Endodermal cell (in vitro differentiated cells): ENCODE data around the gene MBNL3. TPM values are rescaled to one million over a fixed set of nuclear protein-coding genes. Genes with fewer than 3 reads are reported as not detected.
"Not testable (repeated sequence)": the region's sequence is repeated elsewhere in the genome, so short reads cannot be mapped to it uniquely, and the experiment has no call there.

Experiments
- DNase-seq: peaks from one replicate; pipeline ENCODE4 v3.0.0-alpha.2; 2017
- H3K27ac ChIP-seq: 2 replicates; pipeline ENCODE4 v1.5.1; 2013; ENCODE audit warnings: mild to moderate bottlenecking, low read depth, low read length, moderate library complexity
- H3K27me3 ChIP-seq: 2 replicates; pipeline ENCODE4 v1.6.1; 2013; ENCODE audit warnings: mild to moderate bottlenecking, low read length, moderate library complexity; ENCODE audit not compliant: insufficient read depth, control insufficient read depth, poor library complexity, severe bottlenecking
- H3K36me3 ChIP-seq: 2 replicates; pipeline ENCODE4 v1.7.0; 2013; ENCODE audit warnings: mild to moderate bottlenecking, low read length, moderate library complexity; ENCODE audit not compliant: control insufficient read depth, insufficient read depth
- H3K4me1 ChIP-seq: one replicate; pipeline ENCODE4 v1.7.0; 2013; ENCODE audit warnings: low read length; ENCODE audit not compliant: control insufficient read depth, insufficient read depth
- H3K4me3 ChIP-seq: 2 replicates; pipeline ENCODE4 v1.5.1; 2013; ENCODE audit warnings: mild to moderate bottlenecking, low read length, moderate library complexity
- H3K9ac ChIP-seq: 2 replicates; pipeline ENCODE4 v1.6.1; 2013; ENCODE audit warnings: mild to moderate bottlenecking, low read length, moderate library complexity; ENCODE audit not compliant: poor library complexity, severe bottlenecking; ENCODE audit errors: extremely low read depth
- H3K9me3 ChIP-seq: 2 replicates; pipeline ENCODE4 v1.6.1; 2013; ENCODE audit warnings: mild to moderate bottlenecking, low read length, moderate library complexity; ENCODE audit not compliant: control insufficient read depth
- H3K27ac Mint-ChIP-seq: 2 replicates; pipeline ENCODE4 v1.8.0; 2020; ENCODE audit warnings: mixed read lengths
- H3K27me3 Mint-ChIP-seq: 2 replicates; pipeline ENCODE4 v1.8.0; 2021; ENCODE audit warnings: mild to moderate bottlenecking, mixed read lengths; ENCODE audit not compliant: insufficient read depth
- H3K36me3 Mint-ChIP-seq: 2 replicates; pipeline ENCODE4 v1.8.0; 2020; ENCODE audit warnings: low read depth, mixed read lengths
- H3K4me1 Mint-ChIP-seq: 2 replicates; pipeline ENCODE4 v1.8.0; 2020; ENCODE audit warnings: mixed read lengths
- H3K4me3 Mint-ChIP-seq: 2 replicates; pipeline ENCODE4 v1.8.0; 2020; ENCODE audit warnings: mild to moderate bottlenecking, moderate library complexity, mixed read lengths
- H3K9me3 Mint-ChIP-seq: 2 replicates; pipeline ENCODE4 v1.8.0; 2020; ENCODE audit warnings: mild to moderate bottlenecking, mixed read lengths
- WGBS, 2 experiments: methylation state at CpG; one replicate each; pipeline versions ENCODE4 v1.1.5 to v1.1.7; 2013; ENCODE audit warnings: missing lambda C conversion rate in 2 of 2, mixed read lengths in 1 of 2; ENCODE audit not compliant: insufficient coverage in 1 of 2, insufficient read length in 1 of 2; 5-methylcytosine and 5-hydroxymethylcytosine counted together
- total RNA-seq, 2 donors: library from RNA; stranded (reverse); fragmentation: NEBNext Ultra II Directional in 1 of 2; extraction: Animal tissue kit (Norgen Biotek cat#: 25700) in 1 of 2; gene quantifications; 2 replicates in 1 of 2; 3 replicates in 1 of 2; pipeline ENCODE4 v1.2.1, GENCODE V29; 2021
- TF ChIP-seq, protein P1 (sequence below): fragments of 200-600 bp; sonication (generic); conservative IDR thresholded peaks from 2 replicates; pipeline ENCODE4 v1.5.0; 2021; ENCODE audit warnings: antibody characterized with exemption, mild to moderate bottlenecking

Gene MBNL3
- total RNA-seq, 2 donors from 2014 or later: 17.0 to 33.4 TPM

DNA sequence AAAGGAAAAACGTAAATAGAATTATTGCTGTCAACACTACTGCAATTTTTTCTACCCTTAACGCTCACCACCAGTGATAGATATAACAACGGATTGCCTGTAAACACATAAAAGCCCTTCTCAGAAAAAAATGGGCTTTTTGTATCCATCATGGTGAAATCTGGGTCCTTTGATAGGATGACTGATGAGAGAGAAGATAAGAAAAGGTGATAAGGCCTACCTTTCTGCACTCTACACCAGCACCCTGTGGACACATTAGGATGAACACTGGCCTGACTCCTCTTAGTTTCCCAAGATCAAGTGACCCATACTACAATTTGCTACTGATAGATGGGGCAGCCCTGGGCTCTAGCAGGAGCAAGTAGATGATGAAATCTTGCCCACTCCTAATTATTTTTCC is 157.3 kb downstream of the MBNL3 start:
- Histone ChIP-seq H3K4me3 (no peak overlapping the region), H3K27ac (no peak overlapping the region), H3K9ac (no peak overlapping the region), H3K27me3 (no peaks in the 10 kb centered on the region), H3K9me3 (no peaks in the 10 kb centered on the region), H3K36me3 (no peaks in the 10 kb centered on the region), H3K4me1 (no peaks in the 10 kb centered on the region)
- 67% methylated on average over 2 of the region's 3 CpGs; no CpG with 5 or more reads in 1 of the 2 experiments for WGBS, 2 experiments
- H3K4me3 Mint-ChIP-seq: no peak overlapping the region
- DNase-seq: no peak
- peaks cover 45% of the 10 kb centered on the region for H3K27me3 Mint-ChIP-seq
- H3K9me3 Mint-ChIP-seq: peaks cover 10% of the 10 kb centered on the region
- no peaks in the 10 kb centered on the region for H3K36me3 Mint-ChIP-seq
- H3K27ac Mint-ChIP-seq: no peak overlapping the region
- TF ChIP-seq, protein P1, sequence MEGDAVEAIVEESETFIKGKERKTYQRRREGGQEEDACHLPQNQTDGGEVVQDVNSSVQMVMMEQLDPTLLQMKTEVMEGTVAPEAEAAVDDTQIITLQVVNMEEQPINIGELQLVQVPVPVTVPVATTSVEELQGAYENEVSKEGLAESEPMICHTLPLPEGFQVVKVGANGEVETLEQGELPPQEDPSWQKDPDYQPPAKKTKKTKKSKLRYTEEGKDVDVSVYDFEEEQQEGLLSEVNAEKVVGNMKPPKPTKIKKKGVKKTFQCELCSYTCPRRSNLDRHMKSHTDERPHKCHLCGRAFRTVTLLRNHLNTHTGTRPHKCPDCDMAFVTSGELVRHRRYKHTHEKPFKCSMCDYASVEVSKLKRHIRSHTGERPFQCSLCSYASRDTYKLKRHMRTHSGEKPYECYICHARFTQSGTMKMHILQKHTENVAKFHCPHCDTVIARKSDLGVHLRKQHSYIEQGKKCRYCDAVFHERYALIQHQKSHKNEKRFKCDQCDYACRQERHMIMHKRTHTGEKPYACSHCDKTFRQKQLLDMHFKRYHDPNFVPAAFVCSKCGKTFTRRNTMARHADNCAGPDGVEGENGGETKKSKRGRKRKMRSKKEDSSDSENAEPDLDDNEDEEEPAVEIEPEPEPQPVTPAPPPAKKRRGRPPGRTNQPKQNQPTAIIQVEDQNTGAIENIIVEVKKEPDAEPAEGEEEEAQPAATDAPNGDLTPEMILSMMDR: no peak
- peaks cover 19% of the 10 kb centered on the region for H3K4me1 Mint-ChIP-seq

DNA sequence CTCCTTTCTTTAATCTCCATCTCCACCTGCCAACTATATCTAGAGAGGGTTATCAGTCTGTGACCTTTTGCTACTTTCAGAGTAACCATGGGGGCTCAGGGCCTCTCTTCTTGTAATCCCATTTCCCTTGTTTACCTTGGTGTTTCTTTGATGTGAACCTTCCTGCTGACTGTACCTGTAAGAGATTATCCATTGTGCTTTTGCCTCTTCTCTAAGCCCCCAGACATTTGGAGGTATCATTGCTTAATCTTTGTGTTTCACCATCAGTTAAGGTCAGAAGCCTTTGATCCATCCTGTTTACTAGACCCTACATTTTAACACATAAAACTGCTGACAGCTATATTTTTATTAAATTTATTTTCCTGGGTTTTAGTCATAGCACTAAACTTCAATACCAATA is 157.8 kb downstream of the MBNL3 start:
- TF ChIP-seq, protein P1: no peak
- DNase-seq: no peak
- H3K4me1 Mint-ChIP-seq: peaks cover 19% of the 10 kb centered on the region

DNA sequence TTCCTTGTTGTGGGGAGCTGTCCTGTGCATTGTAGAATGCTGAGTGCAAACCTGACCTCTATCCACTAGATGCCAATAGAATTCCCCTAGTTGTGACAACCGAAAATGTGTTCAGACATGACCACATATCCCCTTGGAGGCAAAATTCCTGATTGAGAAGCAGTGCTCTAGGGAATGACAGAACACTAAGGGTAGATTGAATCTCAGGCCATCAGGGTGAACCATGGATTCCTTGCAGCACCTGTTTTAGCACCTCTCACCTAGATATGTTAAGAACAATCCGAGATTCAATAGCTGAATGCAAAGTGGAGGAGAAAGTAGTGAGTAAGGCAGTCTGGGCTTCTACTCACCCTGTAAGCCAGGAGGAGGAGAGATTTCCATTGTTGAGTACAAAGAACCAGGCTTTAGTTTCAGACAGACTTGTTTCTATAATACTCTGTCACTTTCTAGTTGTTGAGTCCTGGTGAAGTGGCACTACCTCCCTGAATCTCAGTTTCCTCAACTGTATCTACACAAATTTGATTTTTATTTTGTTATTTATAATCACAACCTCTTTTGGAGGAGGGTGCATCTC is 158.6 kb downstream of the MBNL3 start:
- no peak overlapping the region for H3K4me3 Mint-ChIP-seq
- Histone ChIP-seq H3K9ac (no peak overlapping the region), H3K4me3 (no peak overlapping the region), H3K27me3 (no peaks in the 10 kb centered on the region), H3K9me3 (no peaks in the 10 kb centered on the region), H3K36me3 (no peaks in the 10 kb centered on the region), H3K4me1 (no peaks in the 10 kb centered on the region), H3K27ac (no peak overlapping the region)
- TF ChIP-seq, protein P1: no peak
- no peak for DNase-seq
- no peaks in the 10 kb centered on the region for H3K36me3 Mint-ChIP-seq
- WGBS, 2 experiments: 80 to 83% methylated on average over 1 to 2 of the region's 2 CpGs
- peaks cover 39% of the 10 kb centered on the region for H3K27me3 Mint-ChIP-seq
- H3K9me3 Mint-ChIP-seq: peaks cover 17% of the 10 kb centered on the region
- H3K4me1 Mint-ChIP-seq: peaks cover 19% of the 10 kb centered on the region
- H3K27ac Mint-ChIP-seq: no peak overlapping the region

More for the DNA sequence above, 157.8 kb downstream of the MBNL3 start:
- Mint-ChIP-seq H3K27me3 (peaks cover 45% of the 10 kb centered on the region), H3K9me3 (peaks cover 13% of the 10 kb centered on the region), H3K4me3 (no peak overlapping the region), H3K36me3 (no peaks in the 10 kb centered on the region), H3K27ac (no peak overlapping the region)
- H3K27ac ChIP-seq: no peak overlapping the region
- H3K4me1 ChIP-seq: no peaks in the 10 kb centered on the region
- H3K9ac ChIP-seq: no peak overlapping the region
- no peak overlapping the region for H3K4me3 ChIP-seq
- no peaks in the 10 kb centered on the region for H3K36me3 ChIP-seq
- no peaks in the 10 kb centered on the region for H3K27me3 ChIP-seq
- H3K9me3 ChIP-seq: no peaks in the 10 kb centered on the region

DNA sequence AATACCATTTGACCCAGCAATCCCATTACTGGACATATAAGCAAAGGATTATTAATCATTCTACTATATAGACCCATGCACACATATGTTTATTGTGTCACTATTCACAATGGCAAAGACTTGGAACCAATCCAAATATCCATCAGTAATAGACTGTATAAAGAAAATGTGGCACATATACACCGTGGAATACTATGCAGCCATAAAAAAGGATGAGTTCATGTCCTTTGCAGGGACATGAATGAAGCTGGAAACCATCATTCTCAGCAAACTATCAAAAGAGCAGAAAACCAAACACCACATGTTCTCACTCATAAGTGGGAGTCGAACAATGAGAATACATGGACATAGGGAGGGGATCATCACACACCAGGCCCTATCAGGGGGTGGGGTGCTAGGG is 161.9 kb downstream of the MBNL3 start:
- H3K4me1 Mint-ChIP-seq: peaks cover 16% of the 10 kb centered on the region
- H3K4me1 ChIP-seq, H3K36me3 ChIP-seq, H3K36me3 Mint-ChIP-seq, H3K9ac ChIP-seq, H3K27ac ChIP-seq, H3K27ac Mint-ChIP-seq, H3K9me3 ChIP-seq, DNase-seq, H3K4me3 ChIP-seq, H3K27me3 ChIP-seq, H3K4me3 Mint-ChIP-seq: not testable (repeated sequence)
- H3K27me3 Mint-ChIP-seq: peaks cover 26% of the 10 kb centered on the region
- H3K9me3 Mint-ChIP-seq: peaks cover 17% of the 10 kb centered on the region
- 57% methylated on average over 1 of the region's 2 CpGs; no CpG with 5 or more reads in 1 of the 2 experiments for WGBS, 2 experiments
